ENCODE measurements around the gene ZRANB1.
"Not testable (repeated sequence)": the region's sequence is repeated elsewhere in the genome, so short reads cannot be mapped to it uniquely, and the experiment has no call there.

ZRANB1 gene

DNA sequence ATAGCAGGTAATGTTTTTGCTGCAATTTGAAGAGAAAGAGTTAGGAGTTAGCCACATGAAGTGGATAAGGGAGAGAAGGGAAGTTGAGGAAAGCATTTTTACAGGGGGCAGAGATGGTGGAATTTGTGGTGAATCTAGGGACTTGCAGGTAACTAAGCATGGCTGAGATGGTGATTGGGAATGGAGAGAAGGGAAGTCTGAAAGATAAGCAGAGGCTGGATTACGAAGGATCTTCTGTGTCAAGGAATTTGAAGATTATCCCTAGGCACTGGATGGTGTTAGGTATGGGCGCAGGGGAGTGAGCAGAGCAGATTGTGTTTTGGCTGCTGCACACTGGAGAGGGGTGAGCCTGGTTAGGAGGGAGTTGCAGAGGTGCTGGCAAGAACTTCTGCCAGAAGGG, 25.3 kb downstream of the ZRANB1 start:
- no peak for DNase-seq

- no peak for DNase-seq
Observed at GRCh38 chr10:124971276-124971675, 29.4 kb downstream of the ZRANB1 start.

- no peak for DNase-seq
Observed at GRCh38 chr10:124972637-124973036, 30.7 kb downstream of the ZRANB1 start.

- no peak for DNase-seq
Observed at GRCh38 chr10:124974131-124974530, 32.2 kb downstream of the ZRANB1 start.

DNA sequence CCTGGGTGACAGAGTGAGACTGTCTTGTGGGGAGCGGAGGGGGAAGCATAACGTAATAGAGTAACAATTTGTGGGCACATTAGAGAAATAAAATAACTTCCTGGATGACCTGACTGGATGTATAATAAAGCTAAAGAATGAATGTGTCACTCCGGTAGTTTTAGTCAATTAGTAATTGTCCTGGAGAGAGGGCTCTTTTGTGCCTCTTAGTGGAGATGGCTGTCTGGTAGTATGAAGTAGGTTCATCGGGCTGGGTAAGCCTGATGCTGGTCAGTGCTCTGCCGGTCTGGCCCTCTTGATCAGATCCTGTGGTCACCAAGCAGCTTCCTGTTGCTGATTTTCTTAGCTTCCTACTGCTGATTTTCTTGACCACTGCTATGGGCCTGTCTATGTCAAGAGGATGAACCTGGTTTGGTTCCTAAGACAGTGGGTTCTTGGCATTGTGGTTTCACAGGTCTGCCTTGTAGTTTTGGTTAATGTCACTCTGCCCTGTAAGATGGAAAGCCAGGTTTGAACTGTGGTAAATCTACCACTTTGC, 34.1 kb downstream of the ZRANB1 start:
- DNase-seq: no peak

DNA sequence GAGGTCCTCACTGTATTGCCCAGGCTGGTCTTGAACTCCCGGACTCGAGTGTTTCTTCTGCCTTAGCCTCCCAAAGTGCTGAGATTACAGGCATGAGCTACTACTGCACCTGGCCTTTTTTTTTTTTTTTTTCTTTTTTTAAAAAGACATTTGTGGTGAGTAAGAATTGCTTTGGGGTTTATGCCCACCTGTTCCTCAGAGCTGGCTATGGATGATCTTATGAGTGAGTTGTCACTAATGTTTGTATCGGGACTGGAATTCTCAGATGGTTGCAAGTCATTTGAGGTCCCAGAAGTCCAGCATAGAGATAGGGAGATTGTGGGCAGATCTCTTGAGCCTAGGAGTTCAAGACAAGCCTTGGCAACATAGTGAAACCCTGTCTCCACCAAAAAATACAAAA, 35.2 kb downstream of the ZRANB1 start:
- DNase-seq: no peak

DNA sequence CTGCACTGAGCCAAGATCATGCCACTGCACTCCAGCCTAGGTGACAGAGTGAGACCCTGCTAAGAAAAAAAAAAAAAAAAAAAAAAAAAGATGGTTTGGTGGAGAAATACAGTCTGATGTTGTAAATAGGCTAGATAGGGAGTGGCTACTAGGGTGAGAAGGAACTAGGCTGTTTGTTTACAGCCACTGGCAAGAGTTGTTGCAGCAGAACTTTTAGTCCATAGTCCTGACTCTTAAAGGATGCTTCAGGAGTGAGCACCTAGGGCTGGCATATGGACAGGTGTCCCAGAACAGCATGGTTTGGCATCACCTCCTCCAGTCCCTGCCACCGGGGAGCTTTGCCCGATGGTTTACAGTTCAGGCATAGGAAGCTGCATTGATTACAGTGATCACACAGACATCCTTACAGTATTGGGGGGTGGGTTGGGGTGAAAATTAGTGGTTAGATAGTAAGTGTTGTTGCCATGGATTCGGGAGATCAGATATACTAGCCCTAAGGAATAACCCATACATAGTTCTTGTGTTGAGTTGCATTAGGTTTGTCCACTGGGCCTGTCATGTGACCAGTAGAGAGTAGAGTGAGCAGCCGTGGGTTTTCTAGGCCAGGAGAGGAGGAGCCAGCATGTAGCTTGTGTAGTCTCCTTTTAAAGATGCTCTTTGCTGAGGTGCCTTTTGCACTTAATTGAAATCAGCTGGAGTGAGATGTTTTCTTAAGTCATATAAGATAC, 35.9 kb downstream of the ZRANB1 start:
- DNase-seq: no peak

GRCh38 chr10:124978376-124978725, 36.4 kb downstream of the ZRANB1 start:
- no peak for DNase-seq

DNA sequence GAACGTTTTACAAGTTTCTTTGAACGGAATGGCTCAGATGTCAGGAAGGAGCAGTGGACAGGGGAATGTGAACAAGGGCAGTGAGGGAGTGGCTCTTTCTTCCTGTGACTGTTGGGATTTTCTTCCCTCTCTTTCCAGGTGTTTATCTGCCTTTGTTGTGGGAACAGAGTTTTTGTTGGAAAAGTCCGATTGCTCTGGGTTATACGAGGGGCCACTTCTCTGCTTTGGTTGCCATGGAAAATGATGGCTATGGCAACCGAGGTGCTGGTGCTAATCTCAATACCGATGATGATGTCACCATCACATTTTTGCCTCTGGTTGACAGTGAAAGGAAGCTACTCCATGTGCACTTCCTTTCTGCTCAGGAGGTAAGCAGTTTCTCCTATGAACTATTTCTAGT, 41.4 kb downstream of the ZRANB1 start:
- no peak for DNase-seq

DNA sequence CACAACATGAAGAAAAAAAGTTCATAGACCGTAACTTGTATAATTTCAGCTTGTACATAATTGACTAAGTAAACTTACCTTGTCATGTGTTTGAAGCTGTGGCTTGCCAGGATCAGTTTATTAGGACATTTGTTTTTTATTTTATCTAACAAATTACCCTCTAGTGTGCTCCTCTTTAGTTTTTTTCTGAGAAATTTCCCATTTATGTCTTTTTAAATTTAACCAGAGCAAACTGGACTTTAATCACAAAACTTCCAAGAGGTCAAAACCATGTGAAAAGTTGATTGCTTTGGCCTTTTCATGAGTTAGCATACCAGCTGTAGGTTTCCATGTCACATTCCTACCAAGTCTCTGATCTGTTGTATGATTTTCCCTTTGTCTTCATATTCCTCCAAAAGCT, 42.5 kb downstream of the ZRANB1 start:
- DNase-seq: no peak

GRCh38 chr10:124985162-124985561, 43.2 kb downstream of the ZRANB1 start:
- DNase-seq: no peak

DNA sequence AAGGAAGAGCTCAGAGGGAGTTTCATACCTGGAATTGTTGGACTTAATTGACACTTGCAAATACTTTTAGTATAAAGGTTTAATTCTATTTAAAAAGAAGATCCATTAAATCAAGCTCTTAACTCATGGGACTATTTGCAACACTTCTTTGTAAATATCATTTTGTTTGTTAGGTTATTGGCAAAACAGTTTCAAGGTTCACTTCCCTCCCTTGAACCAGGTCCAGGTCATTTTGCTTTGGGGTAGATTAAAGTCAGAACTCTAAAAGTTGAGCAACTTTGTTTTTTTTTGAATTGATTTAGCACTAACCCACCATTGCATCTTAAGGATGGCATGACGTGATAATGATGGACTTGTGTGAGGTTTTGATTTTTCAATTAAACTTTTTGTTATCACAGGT, 45.9 kb downstream of the ZRANB1 start:
- no peak for DNase-seq

GRCh38 chr10:124988753-124989152, 46.8 kb downstream of the ZRANB1 start:
- DNase-seq: not testable (repeated sequence)

DNA sequence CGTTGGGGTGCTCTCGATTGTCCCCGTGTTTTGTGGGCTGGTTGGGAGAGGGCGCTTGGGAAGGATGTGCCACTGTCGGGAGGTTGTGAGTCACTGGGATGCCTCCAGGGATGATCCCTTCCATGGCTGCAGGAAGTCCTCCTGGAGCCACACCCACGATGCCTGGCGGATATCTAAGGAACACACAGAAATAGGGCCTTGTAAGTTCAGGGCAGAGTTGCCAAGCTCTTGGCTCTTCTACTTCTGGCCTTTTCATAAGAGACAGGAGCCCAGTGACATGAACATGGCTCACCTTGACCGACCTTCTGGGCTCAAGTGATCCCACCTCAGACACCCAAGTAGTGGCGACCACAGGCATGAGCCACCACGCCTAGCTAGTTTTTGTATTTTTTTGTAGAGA, 47.6 kb downstream of the ZRANB1 start:
- DNase-seq: no peak

- no peak for DNase-seq
Observed at GRCh38 chr10:124990671-124991625, 49.0 kb downstream of the ZRANB1 start.

DNA sequence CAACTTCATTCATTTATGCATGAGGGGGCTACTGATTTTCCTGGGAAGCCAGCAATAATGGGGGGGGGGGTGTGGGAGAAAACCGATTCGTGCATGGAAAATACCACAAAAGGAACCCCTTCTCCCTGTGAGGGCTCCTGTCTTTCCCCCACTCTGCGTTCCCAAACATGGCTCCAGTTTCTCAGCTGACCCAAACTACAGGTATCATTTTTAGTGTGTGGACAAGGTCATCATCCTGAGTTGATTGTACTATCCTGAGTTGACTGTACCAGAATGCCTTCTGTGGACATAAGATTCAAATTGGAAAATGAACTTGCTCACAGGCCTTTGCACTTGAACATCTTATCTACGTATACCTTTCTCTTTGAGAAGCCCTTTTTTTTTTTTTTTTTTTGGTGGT, 49.9 kb downstream of the ZRANB1 start:
- DNase-seq: no peak

DNA sequence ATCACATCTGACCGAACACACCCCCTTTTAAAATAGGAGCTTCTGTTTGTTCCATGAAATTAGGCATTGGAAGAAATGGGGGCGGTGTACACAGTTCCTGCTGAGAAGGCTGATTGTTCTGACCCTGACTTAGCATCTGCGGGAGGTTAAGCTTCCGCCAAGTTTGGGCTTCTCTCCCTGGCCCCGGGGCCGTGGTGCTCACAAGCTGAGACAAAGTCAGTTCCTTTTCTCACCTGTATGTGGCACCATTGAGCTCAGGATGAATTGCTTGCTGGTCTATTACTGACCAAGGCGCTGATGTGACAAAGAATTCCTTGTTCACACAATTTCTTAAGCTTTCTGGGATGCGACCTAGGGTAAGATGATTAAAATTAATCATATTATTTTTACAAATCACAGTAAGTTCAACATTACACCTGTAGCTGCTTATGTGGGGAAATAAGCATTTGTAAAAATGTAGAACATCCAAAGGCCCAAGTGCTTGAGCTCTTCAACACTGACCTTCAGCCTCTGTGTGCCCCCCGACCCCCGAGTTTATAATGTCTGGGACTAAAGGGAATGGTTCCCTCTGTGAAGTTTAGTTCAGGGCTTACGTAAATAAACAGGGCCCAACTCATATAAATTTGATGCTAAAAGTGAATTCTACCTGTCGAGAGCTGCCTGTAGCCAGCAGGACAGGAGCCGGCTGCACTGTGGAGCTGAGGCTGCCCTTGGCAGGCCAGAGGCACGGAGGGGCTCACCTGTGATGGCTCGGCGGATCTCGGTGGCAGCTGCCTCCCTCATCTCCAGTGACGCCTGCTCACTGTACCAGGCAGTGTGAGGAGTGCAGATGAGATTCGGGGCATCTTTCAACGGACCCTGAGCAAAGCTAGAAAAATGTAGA, 50.8 kb downstream of the ZRANB1 start:
- DNase-seq: no peak

- DNase-seq: no peak
Observed at GRCh38 chr10:124993345-124993708, 51.4 kb downstream of the ZRANB1 start.

DNA sequence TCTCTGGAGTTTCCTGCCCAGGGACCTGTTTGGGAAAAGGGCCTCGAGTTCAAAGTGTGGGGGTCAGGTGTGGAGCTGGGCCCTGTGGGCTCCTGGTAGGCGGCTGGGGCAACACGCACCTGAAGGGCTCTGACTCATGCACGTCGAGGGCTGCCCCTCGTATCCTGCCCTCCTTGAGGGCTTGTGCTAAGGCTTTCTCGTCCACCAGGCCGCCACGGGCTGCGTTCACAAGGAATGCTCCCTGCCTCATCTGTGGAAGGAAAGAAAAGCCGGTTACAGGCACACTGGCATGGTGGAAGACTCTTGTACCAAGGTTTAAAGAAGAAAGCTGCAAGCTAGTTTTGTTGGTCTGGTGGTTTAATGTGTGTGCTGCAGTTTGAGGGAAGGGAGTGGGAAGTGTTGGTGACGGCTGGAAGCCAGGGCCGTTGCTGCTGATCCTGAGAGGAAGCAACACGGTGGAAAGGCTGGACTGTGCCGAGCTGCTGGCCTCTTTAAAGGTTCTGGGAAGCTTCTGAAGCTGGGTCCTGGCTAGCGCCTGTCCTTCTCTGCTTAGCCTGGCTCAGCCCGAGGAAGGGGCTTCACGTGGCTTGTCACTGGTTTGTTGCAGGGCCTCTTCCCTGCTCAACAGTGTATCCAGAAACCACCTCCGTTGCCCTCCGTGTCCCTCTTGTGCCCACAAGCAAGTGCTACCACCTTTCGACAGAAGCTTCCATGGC, 52.0 kb downstream of the ZRANB1 start:
- no peak for DNase-seq

- DNase-seq: no peak
Observed at GRCh38 chr10:124994573-124995473, 52.9 kb downstream of the ZRANB1 start.

DNA sequence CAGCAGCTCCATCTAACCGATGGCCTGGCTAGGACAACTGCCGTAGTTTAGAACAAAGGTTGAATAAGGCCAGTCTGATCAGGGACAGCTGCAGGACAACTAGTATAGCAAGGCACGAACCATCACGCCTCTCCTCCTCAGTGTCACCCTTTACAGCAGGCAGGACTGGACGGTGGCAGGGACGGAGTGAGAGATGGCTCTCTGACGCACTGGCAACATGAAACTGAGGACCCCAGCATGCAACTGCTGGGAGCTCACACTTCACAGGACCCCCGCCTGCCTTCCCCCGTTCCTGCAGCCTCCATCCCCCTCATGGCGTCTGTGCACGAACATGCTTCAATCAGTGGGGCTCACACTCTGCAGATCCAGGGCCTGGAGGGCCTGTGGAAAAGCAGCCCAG, 53.7 kb downstream of the ZRANB1 start:
- no peak for DNase-seq

Measured in left hindlimb (tissue), 1 donor.